Fibroblast of mammary gland (primary cell): ENCODE measurements around the gene VPREB3.

Experiments
- DNase-seq: peaks from one replicate; pipeline ENCODE4 v3.0.0-alpha.2; 2010; ENCODE audit warnings: low read depth
- H3K4me3 ChIP-seq: 2 replicates; pipeline ENCODE4 v1.5.1; 2011; ENCODE audit warnings: low read depth, mild to moderate bottlenecking, low read length, moderate library complexity; ENCODE audit not compliant: control insufficient read depth
- TF ChIP-seq, protein P1 (sequence below): conservative IDR thresholded peaks from 2 replicates; pipeline ENCODE4 v1.5.1; 2011; ENCODE audit warnings: low read depth, low read length, inconsistent platforms; ENCODE audit not compliant: control insufficient read depth, insufficient read depth

VPREB3 gene

DNA sequence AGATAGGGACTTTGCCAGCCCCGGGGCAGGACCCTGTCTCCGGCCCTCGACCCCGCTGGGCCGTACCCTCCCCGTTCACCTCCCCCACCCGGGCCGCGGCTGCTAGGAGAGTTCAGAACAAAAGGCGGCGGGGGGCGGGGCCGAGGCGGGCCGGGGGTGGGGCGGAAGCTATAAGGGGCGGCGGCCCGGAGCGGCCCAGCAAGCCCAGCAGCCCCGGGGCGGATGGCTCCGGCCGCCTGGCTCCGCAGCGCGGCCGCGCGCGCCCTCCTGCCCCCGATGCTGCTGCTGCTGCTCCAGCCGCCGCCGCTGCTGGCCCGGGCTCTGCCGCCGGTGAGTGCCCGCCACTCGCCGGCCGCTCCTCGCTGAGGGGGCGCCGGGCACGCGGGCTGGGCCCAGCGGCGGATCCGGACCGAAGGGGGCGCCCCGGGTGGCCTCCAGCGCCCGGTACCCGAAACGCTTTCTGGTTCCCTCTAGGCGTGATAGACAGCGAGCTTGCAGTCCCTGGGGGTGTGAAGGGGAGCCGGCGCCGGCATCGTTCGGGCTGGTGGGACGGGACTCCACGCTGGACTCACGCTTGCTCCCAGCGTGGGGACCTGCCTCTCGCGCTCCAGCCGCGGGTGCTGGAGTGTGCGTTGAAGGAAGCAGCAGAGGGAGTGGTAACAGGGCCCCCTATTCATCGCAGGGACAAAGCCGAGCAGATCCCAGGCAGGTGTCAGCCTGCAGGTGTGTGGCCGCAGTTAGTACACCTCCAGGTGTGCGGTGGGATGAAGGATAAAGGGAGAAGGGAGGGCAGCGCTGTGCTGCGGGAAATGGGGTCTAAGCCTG lies 18.6 kb upstream of the VPREB3 start, which contains the start of gene MMP11:
Gene MMP11, plus strand, starts transcription at position 201 of the 825 bp plus-strand sequence. Its CDS starts 22 bp downstream, at position 223.
- DNase-seq, result no peak
- peak within 1 kb of the TSS; percentile 37 for H3K4me3 ChIP-seq
- TF ChIP-seq, protein P1, sequence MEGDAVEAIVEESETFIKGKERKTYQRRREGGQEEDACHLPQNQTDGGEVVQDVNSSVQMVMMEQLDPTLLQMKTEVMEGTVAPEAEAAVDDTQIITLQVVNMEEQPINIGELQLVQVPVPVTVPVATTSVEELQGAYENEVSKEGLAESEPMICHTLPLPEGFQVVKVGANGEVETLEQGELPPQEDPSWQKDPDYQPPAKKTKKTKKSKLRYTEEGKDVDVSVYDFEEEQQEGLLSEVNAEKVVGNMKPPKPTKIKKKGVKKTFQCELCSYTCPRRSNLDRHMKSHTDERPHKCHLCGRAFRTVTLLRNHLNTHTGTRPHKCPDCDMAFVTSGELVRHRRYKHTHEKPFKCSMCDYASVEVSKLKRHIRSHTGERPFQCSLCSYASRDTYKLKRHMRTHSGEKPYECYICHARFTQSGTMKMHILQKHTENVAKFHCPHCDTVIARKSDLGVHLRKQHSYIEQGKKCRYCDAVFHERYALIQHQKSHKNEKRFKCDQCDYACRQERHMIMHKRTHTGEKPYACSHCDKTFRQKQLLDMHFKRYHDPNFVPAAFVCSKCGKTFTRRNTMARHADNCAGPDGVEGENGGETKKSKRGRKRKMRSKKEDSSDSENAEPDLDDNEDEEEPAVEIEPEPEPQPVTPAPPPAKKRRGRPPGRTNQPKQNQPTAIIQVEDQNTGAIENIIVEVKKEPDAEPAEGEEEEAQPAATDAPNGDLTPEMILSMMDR, result no peak

DNA sequence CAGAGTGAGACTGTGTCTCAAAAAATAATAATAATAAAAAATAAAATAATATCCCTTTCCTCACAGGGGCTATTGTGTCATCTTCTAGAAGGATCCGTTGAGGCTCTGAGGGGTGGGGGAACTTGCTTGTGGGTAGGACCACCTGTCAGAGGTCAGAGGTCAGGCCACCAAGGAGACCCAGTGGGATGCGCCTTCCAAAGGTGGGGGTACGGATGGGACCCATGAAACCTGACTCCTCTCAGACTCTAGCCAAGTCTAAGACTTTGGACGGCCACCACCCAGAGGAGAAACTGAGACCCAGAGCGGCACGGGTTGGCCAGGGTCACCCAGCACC lies 18.1 kb upstream of the VPREB3 start:
- TF ChIP-seq, protein P1, result no peak
- no peak for DNase-seq
- H3K4me3 ChIP-seq, result peak overlapping the region; percentile 37

DNA sequence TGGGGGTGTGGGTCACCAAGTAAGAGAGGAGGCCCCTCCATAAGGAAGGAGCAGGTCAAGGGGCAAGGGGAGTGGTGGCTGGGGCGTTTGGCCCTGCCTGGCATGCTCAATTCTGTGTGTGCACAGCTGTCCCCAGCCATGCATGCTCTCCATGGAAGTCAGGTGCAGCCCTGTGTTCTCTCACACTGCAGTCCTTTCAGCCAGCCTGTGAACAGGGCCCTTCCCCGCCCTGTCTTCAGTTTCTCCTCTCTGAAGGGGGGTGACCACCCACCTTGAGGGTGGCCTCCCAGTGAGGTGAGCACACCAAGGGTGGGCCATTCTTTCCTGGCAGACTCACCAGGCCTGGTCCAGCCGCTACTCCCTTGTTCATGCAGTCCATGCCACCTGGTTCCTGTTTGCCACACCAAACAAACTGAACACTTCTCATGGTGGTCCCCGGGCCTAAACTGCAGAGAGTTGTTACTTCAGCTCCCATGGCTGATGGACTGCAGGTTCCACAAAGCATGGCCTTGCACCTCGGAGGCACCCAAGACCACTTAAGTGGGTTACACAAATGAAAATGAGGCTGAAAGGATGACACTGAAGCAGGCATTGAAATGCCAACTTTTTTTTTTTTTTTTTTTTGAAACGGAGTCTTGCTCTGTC lies 15.2 kb upstream of the VPREB3 start:
- no peak overlapping the region for H3K4me3 ChIP-seq
- DNase-seq, result no peak
- TF ChIP-seq, protein P1, result no peak

DNA sequence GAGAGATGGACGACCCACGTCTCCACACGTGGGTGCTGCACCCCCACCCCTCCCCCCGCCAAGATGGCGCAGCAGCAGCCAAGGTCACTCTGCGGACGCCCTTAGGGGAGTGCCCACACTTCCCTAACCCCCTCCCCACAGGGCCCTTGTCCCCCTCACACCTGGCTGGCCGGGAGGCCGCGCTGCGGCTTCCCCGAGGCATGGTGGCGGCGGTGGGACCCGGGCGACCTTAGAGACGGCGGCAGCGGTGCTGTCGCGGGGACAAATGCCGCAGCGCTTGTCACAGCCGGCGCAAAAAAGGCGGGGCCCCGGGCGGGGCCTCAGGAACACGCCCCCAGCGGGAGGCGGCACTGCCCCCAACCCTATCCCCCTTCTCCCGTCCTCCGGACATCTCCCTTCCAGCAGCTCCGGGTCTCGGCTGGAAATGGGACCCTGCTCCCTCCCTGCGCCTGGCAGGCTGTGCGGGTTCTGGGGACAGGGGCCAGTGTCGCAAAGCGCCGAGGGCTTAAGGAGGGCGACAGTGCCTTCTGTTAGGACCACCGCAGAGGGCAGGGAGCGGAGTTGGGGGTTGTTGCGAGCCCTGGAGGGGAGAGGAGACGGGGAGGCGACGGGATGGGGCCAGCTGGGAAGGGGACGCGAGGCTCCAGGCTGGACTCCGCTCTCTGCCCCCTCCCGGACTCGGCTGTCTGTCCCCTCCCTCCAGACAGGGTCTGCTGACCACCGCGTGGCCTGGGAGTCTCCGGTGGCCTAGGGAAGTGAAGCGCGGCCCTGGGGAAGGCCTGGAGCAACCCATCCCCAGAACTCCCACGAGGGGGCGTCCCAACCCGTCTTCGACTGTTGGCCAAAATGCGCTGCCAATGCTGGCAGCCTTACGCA lies 13.7 kb upstream of the VPREB3 start, which contains the start of gene CHCHD10:
Gene CHCHD10, minus strand, starts transcription at position 300 of the 876 bp plus-strand sequence. Its CDS starts 98 bp downstream, at position 202.
- TF ChIP-seq, protein P1, result peak; percentile 71
- peak; percentile 74 for DNase-seq
- H3K4me3 ChIP-seq, result peak within 1 kb of the TSS; percentile 60

DNA sequence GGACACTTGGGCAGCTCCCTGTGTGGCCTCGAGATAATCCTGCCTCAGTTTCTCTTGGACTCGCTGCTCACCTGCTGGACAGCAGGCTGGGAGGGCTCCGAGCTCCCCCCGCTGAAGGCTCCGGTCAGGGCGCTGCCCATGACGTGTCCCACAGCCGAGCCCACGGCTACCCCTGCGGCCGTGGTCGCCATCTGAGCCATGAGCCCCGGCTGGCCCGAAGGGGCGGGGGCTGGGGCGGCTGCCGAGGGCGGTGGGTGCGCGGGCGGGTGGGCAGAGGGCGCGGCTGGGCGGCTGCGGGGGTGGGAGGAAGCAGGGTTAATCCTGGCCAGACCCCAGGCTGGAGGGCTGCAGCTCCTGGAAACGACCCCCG lies 13.1 kb upstream of the VPREB3 start:
- H3K4me3 ChIP-seq, result peak overlapping the region; percentile 60
- DNase-seq, result no peak
- TF ChIP-seq, protein P1, result no peak

DNA sequence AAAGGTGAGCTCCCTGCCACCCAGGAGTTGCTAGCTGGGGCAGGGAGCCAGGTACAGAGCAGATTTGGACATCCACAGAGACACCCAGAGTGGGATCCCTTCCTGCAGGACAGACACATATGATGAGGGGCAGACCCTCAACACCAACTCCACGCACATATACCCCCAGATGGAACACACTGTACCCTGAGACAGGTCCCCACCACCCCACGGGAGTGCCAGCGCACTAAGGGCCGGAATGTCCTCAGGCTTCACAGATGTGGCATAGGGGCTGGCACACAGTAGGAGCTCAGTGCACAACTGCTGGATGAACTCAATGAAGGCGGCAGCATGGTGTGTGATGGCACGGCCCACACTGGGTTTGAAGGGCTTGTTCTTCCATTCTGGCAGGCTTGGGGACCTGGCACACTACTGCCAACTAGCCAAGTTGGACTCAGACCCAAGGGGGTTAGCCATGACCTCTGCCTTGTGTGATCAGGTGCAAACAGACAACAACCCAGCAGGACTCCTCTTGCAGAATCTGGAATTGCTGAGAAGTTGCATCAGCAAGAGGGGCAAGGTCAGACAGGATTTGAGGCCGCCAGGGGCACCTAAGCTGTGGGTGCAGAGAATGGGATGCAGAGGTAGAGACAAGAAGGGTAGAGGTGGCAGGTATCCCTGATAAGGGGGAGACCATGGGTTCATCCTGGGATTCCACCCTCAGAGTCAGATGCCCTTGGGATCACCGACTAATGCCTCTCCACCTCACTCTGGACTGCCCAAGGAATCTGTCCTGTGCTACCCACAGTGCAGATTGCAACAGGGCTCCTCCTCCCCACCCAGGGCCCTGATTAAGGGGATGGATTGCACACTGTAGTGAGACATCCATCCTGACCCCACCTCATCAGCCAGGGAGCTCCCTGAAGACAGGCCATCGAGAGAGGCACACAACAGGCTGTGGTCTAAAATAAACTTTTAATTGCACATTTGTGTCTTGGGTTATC lies 11.0 kb upstream of the VPREB3 start:
- no peak for DNase-seq
- H3K4me3 ChIP-seq, result no peak overlapping the region
- TF ChIP-seq, protein P1, result no peak
